HG03060 (cell line): ENCODE measurements around the gene CEP70.
"Not testable (repeated sequence)": the region's sequence is repeated elsewhere in the genome, so short reads cannot be mapped to it uniquely, and the experiment has no call there.

ENCODE experiments used
- ATAC-seq: cut with Tn5 transposase; IDR thresholded peaks from one replicate; pipeline ENCODE4 v1.9.1; 2021; ENCODE audit warnings: low read depth, moderate number of reproducible peaks; ENCODE audit not compliant: unreplicated experiment

Gene CEP70, protein sequence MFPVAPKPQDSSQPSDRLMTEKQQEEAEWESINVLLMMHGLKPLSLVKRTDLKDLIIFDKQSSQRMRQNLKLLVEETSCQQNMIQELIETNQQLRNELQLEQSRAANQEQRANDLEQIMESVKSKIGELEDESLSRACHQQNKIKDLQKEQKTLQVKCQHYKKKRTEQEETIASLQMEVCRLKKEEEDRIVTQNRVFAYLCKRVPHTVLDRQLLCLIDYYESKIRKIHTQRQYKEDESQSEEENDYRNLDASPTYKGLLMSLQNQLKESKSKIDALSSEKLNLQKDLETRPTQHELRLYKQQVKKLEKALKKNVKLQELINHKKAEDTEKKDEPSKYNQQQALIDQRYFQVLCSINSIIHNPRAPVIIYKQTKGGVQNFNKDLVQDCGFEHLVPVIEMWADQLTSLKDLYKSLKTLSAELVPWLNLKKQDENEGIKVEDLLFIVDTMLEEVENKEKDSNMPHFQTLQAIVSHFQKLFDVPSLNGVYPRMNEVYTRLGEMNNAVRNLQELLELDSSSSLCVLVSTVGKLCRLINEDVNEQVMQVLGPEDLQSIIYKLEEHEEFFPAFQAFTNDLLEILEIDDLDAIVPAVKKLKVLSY

DNA sequence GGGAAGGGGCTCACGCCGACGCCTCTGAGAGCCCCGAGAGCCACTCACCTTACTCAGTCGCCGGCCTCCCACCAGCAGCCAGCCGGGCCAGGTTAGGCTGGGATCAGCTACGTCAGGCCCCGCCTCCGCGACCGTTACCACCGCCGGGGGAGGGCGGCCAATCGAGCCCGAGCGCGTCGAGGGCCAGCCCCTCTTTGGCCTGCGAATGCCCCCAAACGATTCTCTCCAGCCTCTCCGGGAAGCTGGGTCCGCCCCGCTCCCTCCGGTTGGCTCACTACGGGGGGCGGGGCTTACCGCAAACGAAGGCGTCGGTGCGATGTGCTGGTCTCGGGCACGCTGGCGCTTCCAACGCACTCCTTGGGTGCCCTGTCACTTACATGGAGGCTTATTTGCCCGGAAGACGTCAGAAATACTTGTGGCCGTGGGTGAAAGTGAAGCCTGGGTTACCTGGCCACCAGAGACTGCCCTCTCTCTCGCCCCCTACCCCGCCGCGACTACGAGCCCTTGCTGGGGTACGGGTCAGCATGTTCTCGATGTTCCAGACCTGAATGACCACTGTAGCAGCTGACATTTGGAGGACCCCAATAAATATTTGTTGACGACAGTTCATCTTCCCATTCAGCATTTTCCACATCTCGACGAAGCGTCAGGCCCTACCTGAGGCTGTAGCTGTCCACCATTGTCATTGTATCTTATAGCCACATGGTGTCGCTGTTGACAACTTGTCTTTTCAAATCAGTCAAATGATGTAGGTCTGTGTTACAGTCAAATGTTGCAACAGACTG, at the start of gene CEP70:
Gene CEP70, minus strand, starts transcription at position 111 of the 785 bp plus-strand sequence. CDS start 21,333 bp downstream, outside the sequence.
- peak; percentile 75 for ATAC-seq

DNA sequence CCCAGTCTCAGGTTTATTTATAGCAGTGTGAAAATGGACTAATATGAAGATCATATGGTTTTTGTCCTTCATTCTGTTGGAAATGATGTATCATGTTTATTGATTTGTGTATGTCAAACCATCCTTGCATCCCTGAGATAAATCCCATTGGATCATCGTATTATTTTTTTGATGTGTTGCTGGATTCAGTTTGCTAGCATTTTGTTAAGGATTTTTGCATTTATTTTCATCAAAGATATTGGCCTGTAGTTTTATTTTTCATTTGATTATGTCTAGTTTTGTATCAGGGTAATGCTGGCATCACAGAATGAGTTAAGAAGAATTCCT, 48.8 kb upstream of the CEP70 start:
- no peak for ATAC-seq

DNA sequence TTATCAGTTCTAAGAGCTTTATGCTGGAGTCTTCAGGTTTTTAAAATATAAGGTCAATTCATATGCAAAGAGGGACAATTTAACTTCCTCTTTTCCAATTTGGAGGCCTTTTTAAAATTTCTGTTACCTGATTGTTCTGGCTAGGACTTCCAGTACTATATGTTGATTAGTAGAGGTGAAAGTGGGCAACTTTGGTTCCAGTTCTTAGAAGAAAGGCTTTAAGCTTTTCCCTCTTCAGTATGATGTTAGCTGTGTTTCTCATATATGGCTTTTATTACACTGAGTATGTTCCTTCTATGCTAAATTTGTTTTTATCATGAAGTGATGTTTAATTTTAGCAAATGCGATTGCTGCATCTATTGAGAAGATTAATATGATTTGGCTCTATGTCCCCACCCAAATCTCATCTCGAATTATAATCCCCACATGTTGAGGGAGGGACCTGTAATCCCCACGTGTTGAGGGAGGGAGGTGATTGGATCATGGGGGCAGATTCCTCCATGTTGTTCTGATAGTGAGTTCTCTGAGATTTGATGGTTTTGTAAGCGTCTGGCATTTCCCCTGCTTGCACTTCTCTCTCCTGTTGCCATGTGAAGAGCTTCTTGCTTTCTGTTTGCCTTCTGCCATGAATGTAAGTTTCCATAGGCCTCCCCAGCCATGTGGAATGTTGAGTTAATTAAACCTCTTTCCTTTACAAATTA, 48.3 kb upstream of the CEP70 start:
- no peak for ATAC-seq

- ATAC-seq: no peak
Observed at GRCh38 chr3:138640537-138640936, 46.5 kb upstream of the CEP70 start.

DNA sequence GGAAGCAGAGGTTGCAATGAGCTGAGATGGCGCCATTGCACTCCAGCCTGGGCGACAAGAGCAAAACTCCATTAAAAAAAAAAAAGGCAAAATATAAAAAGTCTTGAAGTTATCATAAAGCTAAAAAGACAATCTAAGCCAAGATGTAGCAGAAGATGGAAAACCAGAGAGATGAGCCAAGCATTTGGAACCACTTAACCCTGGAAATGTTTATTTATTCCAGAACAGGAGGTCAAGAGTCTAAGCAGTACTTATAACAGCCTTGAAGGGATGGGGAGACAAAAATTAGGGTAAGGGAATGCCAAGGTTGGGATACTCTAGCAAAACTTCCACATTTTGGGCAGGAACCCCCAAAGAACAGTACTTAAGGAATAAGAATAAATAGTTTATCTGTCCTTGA, 44.6 kb upstream of the CEP70 start:
- no peak for ATAC-seq

DNA sequence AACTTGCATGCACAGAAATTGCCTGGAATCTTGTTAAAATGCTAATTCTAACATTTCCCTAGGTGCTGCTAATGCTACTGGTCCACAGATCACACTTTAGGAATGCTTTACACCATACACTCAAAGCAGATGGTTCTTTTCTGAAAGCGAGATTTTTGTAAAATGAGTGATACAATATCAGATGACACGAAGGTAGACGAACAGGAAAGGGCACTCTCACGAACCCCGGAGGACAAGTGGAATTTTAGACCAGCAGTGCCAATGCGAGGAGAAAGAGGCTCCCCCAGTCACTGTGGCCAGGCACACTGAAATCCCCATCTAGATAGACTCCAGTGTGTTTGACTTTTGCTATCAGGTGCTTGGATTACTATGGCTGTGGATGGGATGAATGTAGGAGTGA, 35.5 kb upstream of the CEP70 start:
- no peak for ATAC-seq

GRCh38 chr3:138625707-138626365, 31.8 kb upstream of the CEP70 start:
- no peak for ATAC-seq

DNA sequence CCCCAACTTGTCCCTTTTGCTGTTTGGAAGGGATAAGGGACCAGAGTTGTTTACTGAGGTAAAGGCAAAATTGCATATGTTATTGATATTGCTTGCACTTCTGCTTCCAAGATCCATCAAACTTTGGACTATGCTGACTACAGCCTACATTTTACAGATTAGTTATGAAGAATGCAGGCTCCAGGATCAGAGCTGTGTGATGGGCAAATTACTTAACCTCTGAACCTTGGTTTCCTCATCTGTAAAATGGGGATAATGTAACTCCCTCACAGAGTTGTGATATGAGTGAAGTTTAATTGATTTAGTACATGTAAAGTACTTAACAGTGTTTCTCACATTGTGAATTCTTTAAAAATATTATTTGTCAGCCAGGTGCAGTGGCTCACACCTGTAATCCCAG, 30.5 kb upstream of the CEP70 start:
- ATAC-seq: no peak

DNA sequence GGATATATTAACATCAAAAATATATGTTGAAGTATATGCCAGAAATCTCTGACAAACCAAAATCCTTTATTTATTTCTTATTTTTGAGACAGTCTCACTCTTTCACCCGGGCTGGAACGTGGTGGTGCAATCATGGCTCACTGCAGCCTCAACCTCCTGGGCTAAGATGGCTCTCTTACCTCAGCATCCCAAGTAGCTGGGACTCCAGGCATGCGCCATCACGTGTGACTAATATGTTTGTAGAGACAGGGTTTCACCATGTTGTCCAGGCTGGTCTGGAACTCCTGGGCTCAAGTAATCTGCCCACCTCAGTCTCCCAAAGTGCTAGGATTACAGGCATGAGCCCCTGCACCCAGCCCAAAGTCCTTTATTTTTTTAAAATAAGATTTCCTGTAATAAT, 26.4 kb upstream of the CEP70 start:
- no peak for ATAC-seq

DNA sequence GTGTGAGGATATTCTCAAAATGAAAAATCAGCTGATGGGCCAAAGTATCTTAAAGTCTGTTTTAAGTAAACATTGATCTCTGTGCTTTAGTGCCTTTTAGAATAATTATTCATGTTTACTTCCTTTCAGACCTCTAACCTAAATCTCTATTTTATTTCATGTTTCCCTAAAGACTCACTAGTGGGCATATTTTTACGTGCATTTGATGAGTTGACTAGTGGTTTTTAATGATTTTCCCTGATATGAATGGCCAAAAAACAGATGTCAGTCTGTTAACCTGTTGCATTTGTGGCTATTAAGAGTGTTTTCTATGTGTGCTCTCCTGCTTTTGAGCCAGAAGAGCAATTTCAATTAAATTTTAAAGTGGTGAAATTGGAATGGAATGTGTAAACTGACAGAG, 21.4 kb upstream of the CEP70 start:
- ATAC-seq: no peak

DNA sequence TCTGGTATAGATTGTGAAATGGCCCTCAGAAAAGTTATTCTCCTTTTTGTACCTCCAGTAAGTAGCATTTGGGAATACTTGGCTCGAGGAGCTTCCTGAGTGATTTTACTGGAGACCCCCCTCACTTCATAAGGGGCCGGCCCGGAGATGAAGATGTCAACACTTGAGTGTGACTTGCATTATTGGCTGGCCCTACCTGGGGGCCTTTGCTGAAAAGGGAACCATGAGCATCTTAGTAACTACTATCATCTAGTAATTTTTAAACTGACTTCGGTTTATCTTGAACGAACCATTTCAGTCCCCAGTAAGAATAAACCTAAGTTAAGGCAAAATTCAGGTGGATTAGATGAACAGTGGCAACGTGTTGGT, 15.8 kb upstream of the CEP70 start:
- ATAC-seq: no peak

DNA sequence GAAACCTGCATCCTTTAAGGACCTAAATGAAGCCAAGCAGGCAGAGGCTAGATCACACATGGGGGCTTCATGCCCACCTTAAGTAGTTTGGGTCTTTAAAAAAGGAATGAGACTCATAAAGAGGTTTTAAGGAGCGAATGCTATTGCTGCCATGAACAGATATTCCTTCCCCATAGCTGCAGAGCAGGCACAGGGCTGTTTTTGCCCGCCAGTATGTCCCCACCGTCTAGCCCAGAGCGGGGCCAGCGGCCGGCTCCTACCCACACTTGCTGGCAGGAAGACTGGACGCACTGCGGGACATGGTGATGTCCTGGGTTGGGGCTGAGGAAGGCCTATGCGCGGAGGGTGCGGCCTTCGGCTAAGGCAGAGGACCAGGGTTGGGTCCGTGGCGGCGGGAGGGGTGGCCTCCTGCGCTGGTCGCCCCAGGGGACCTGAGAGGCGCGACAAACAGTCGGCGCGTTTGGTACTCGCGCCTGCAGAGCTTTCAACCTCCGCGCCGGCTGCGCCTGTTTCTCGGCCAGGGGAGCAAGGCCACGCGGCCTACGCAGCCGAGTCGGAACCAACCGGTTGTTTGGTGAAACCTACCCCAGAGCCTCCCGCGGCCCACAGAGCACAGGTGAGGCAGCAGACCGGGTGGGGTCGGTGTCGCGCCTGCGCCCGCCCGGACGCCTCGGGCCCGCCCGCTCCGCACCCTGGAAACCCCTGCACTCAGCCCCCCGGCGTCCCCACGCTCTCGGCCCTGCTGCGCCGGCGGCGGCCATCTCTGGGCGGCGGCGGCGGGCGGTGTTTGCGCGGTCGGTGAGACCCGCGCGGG, 14.5 kb upstream of the CEP70 start, which contains the start of gene FAIM:
Gene FAIM, plus strand, starts transcription at position 450 of the 814 bp plus-strand sequence. CDS start 10,956 bp downstream, outside the sequence.
- peak; percentile 46 for ATAC-seq

GRCh38 chr3:138604106-138604595, 10.1 kb upstream of the CEP70 start:
- ATAC-seq: not testable (repeated sequence)

DNA sequence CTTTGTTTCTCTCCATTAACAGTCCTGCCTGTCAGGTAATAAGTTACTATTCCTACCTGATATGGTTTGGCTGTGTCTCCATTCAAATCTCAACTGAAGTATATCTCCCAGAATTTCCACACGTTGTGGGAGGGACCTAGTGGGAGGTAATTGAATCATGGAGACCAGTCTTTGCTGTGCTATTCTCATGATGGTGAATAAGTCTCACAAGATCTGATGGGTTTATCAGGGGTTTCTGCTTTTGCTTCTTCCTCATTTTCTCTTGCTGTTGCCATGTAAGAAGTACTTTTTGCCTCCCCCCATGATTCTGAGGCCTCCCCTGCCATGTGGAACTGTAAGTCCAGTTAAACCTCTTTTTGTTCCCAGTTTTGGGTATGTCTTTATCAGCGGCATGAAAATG, 7.6 kb upstream of the CEP70 start:
- ATAC-seq: not testable (repeated sequence)

DNA sequence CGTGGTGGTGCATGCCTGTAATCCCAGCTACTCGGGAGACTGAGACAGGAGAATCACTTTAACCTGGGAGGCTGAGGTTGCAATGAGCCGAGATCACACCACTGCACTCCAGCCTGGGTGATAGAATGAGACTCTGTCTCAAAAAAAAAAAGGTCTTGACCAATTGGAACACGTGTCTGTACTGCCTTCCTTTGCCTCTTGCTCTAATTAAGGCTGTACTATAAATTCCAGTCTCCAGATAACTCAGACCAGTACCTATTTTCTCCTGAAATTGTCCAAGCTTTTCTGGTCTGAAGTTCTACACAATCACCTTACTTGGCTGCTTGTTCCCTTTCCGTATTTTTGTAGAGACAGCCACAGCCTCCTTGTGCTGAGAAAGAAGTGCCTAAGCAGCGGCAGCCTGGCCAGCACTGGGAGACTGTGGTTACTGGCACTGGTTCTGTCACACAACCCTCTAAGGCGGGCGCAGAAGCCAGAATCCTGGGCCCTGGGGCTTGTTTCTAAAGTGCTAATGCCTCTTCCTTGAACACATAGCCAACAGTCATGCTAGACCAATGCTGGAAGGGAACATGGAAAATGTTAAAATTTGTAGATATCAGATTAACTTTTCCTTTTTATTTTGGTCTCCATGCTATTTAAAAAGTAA, 6.2 kb upstream of the CEP70 start:
- no peak for ATAC-seq

DNA sequence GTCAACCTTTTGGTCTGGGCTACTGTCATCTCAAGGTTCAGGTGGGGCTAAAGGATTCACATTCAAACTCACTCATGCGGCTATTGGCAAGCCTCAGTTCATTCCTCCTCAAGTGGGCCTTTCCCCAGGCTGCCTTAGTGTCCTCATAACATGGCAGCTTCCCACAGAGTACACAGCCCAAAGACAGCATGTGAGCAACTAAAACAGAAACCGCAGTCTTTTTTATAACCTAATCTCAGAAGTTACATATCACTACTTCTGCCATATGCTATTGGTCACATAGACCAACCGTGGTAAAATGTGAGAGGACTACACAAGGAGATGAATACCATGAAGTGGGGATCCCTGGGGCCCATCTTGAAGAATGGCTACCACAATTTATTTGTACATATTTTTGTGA, 4.5 kb upstream of the CEP70 start:
- no peak for ATAC-seq

DNA sequence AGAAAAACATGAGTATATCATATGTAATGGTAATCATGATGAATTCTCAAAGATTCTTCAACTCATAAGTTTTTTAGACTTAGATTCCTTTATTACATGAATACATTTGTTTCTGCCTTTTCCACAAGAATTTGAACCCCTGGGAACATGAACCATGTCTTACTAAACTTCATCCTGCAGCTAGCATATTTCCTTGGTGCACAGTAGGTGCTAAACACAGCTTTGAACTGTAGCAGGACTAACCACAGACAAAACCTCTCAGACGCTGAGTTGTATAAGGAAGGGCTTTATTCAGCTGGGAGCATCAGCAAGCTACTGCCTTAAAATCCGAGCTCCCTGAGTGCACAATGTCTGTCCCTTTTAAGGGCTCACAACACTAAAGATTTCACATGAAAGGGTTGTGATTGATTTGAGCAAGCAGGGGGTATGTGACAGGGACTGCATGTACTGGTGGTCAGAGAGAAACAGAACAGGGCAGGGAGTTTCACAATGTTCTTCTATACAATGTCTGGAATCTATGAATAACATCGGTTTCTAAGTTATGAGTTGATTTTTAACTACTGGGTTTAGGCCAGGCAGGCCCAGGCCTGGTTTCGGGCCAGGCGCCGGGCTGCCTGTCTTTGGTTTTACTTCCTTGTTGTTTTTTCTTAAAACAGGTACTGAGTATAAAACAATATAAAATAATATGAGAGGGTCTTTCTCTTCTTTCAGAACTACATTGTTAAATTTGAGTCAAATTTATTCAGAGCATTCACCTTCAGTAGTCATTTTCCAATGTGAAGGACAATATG, 3.3 kb upstream of the CEP70 start:
- not testable (repeated sequence) for ATAC-seq
